ENCODE measurements around the gene TRAF3IP1. TPM values are rescaled to one million over a fixed set of nuclear protein-coding genes. Genes with fewer than 3 reads are reported as not detected.

The TRAF3IP1 gene
- polyA plus RNA-seq, 3 donors, result 1.2 to 1.5 (median 1.5) TPM

DNA sequence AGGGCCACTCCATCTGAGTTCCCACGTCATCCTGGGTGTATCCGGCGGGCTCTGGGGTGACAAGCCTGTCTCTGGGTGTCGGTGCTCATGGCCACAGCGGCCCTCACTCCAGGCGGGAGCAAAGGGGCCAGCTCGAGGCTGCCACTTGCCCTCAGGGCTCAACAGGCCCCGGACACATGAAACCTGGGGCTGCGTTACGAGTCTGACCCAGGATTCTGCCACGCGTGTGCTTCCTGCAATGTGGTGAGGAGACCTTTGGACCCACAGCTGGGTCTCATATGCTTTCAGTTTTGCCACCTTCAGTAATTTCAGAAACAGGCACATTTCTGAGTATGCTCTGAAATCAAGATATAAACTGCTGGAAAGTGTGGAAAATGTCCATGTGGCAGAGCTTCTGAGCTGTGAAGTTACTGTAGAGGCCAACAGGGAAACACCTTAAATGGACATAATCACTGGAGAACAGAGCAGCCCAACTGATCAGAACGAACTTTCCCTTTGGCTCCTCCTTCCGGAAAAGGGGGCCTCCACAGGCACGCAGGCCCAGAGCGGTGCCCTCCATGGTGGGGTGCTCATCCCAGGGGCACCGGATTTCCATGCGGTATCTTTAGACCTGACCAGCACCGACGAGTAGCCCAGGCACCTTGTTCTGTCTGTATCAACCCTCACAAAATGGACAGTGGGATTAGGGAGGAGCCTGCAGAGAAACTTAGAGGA is 46.0 kb upstream of the TRAF3IP1 start:
- peak overlapping the region in 5 of 7 donors; percentile 62 to 82 (median 74) for H3K27ac Mint-ChIP-seq
- no peaks in the 10 kb centered on the region for H3K9me3 ChIP-seq (replicated peaks in 1 of 2; ENCODE audit: control insufficient read depth in 1 of 2, insufficient read depth in 1 of 2, low read length in 2 of 2)
- H3K79me2 ChIP-seq (ENCODE audit: insufficient read depth, low read length), result peaks cover 7% of the 10 kb centered on the region
- peak overlapping the region; percentile 4 to 56 for H3K27ac ChIP-seq (ENCODE audit: low read depth in 1 of 2, low read length in 2 of 2)
- H3K27me3 ChIP-seq (ENCODE audit: control insufficient read depth in 2 of 2, insufficient read depth in 2 of 2, low read length in 2 of 2), result no peaks in the 10 kb centered on the region
- H3K36me3 ChIP-seq (replicated peaks in 1 of 2; ENCODE audit: control insufficient read depth in 1 of 2, insufficient read depth in 2 of 2, low read length in 2 of 2), result peaks cover 66 to 80% of the 10 kb centered on the region in 2 donors
- no peaks in the 10 kb centered on the region for H3K27me3 Mint-ChIP-seq (ENCODE audit: low read depth in 3 of 3)
- DNase-seq, result no peak
- H3K4me3 Mint-ChIP-seq, result no peak overlapping the region
- H3K9me3 Mint-ChIP-seq, result peaks cover 0 to 1% (median 0%) of the 10 kb centered on the region in 7 donors
- H3K36me3 Mint-ChIP-seq, result peaks cover 78 to 88% of the 10 kb centered on the region in 2 donors
- no peak overlapping the region for H2AFZ ChIP-seq (ENCODE audit: insufficient read depth, low read depth, low read length, poor library complexity, severe bottlenecking)
- peaks cover 20% of the 10 kb centered on the region for H4K20me1 ChIP-seq (ENCODE audit: insufficient read depth, low read length)
- over 99% methylated on average over 19 of the region's 20 CpGs for WGBS (ENCODE audit: insufficient coverage)
- no peak overlapping the region for H3K4me2 ChIP-seq (replicated peaks; ENCODE audit: extremely low read depth, low read length, poor library complexity, severe bottlenecking)
- no peak overlapping the region for H3K4me3 ChIP-seq (replicated peaks in 1 of 3; ENCODE audit: low read depth in 2 of 3, low read length in 3 of 3)
- peaks cover 21% of the 10 kb centered on the region for H3K4me1 Mint-ChIP-seq
- no peak overlapping the region for H3K9ac ChIP-seq (ENCODE audit: insufficient read depth, low read length, poor library complexity, severe bottlenecking)
- H3K4me1 ChIP-seq (ENCODE audit: control insufficient read depth in 1 of 2, insufficient read depth in 2 of 2, low read length in 2 of 2), result peaks cover 13 to 15% of the 10 kb centered on the region in 2 donors
- TF ChIP-seq, protein P1, sequence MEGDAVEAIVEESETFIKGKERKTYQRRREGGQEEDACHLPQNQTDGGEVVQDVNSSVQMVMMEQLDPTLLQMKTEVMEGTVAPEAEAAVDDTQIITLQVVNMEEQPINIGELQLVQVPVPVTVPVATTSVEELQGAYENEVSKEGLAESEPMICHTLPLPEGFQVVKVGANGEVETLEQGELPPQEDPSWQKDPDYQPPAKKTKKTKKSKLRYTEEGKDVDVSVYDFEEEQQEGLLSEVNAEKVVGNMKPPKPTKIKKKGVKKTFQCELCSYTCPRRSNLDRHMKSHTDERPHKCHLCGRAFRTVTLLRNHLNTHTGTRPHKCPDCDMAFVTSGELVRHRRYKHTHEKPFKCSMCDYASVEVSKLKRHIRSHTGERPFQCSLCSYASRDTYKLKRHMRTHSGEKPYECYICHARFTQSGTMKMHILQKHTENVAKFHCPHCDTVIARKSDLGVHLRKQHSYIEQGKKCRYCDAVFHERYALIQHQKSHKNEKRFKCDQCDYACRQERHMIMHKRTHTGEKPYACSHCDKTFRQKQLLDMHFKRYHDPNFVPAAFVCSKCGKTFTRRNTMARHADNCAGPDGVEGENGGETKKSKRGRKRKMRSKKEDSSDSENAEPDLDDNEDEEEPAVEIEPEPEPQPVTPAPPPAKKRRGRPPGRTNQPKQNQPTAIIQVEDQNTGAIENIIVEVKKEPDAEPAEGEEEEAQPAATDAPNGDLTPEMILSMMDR (IDR thresholded peaks at IDR 0.05), result no peak
- intact Hi-C loops (cut with micrococcal nuclease), result no loop called here

DNA sequence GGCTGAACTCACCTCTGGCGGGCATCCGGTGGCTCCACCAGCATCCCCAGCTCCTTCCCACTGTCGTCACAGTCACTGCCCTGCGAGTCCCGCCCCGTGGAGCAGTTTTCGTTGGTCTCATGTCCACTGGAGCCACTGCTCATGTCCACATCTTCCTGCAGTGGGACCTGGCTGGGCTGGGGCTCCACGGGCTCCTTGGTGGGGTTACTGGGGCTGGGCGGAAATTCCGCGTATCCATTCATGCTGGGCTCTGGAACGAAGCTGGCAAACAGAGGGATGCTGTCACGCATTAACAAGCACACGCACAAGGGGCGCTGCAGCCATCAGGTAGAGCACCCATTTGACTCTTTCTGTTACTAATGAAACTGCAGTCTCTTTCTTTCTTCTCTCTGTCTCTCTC is 42.6 kb upstream of the TRAF3IP1 start:
- no peak overlapping the region for H3K27ac ChIP-seq (ENCODE audit: low read depth in 1 of 2, low read length in 2 of 2)
- intact Hi-C loops (cut with micrococcal nuclease), result no loop called here
- H3K9me3 Mint-ChIP-seq, result peaks cover 0 to 3% (median 0%) of the 10 kb centered on the region in 7 donors
- H3K36me3 ChIP-seq (replicated peaks in 1 of 2; ENCODE audit: control insufficient read depth in 1 of 2, insufficient read depth in 2 of 2, low read length in 2 of 2), result peaks cover 39 to 46% of the 10 kb centered on the region in 2 donors
- peaks cover 34% of the 10 kb centered on the region for H3K79me2 ChIP-seq (ENCODE audit: insufficient read depth, low read length)
- no peak overlapping the region for H2AFZ ChIP-seq (ENCODE audit: insufficient read depth, low read depth, low read length, poor library complexity, severe bottlenecking)
- no peak overlapping the region for H3K9ac ChIP-seq (ENCODE audit: insufficient read depth, low read length, poor library complexity, severe bottlenecking)
- no peak overlapping the region for H3K4me3 Mint-ChIP-seq
- H3K36me3 Mint-ChIP-seq, result peaks cover 48 to 57% of the 10 kb centered on the region in 2 donors
- no peak for DNase-seq
- 99% methylated on average over 12 of the region's 15 CpGs for whole genome bisulfite sequencing (ENCODE audit: insufficient coverage)
- no peaks in the 10 kb centered on the region for H3K27me3 Mint-ChIP-seq (ENCODE audit: low read depth in 3 of 3)
- H3K27me3 ChIP-seq (ENCODE audit: control insufficient read depth in 2 of 2, insufficient read depth in 2 of 2, low read length in 2 of 2), result no peaks in the 10 kb centered on the region
- peaks cover 18% of the 10 kb centered on the region for H3K4me1 Mint-ChIP-seq
- H3K4me1 ChIP-seq (ENCODE audit: control insufficient read depth in 1 of 2, insufficient read depth in 2 of 2, low read length in 2 of 2), result peaks cover 12 to 14% of the 10 kb centered on the region in 2 donors
- peak overlapping the region in 2 of 7 donors; percentile 51 to 87 for H3K27ac Mint-ChIP-seq
- H3K4me3 ChIP-seq (replicated peaks in 1 of 3; ENCODE audit: low read depth in 2 of 3, low read length in 3 of 3), result no peak overlapping the region
- TF ChIP-seq, protein P1 (IDR thresholded peaks at IDR 0.05), result no peak
- H3K4me2 ChIP-seq (replicated peaks; ENCODE audit: extremely low read depth, low read length, poor library complexity, severe bottlenecking), result no peak overlapping the region
- H3K9me3 ChIP-seq (replicated peaks in 1 of 2; ENCODE audit: control insufficient read depth in 1 of 2, insufficient read depth in 1 of 2, low read length in 2 of 2), result no peaks in the 10 kb centered on the region
- H4K20me1 ChIP-seq (ENCODE audit: insufficient read depth, low read length), result peaks cover 50% of the 10 kb centered on the region

Measured in CD14-positive monocyte (primary cell).